Esophagus squamous epithelium (tissue), 4 donors: Measurements from ENCODE around the gene CFAP299.

ENCODE experiments used
- CTCF ChIP-seq, 6 experiments: fragments of 450-650 bp in 4 of 6; fragments of 200-600 bp in 2 of 6; sonication (generic) in 2 of 6; IDR thresholded peaks; one replicate each; pipeline ENCODE4 v1.5.1; 2016 to 2019; ENCODE audit warnings: antibody characterized with exemption in 6 of 6, mild to moderate bottlenecking in 4 of 6, moderate library complexity in 4 of 6
- POLR2A ChIP-seq, 4 donors: fragments of 450-650 bp; IDR thresholded peaks; one replicate each; pipeline ENCODE4 v1.6.1; 2017; ENCODE audit warnings: antibody characterized with exemption in 4 of 4, mild to moderate bottlenecking in 4 of 4, moderate library complexity in 3 of 4

GRCh38 chr4:80990851-80991250 lies 655.3 kb downstream of the CFAP299 start:
- TF ChIP-seq CTCF (IDR thresholded peaks at IDR 0.05): no peak
- TF ChIP-seq POLR2A (IDR thresholded peaks at IDR 0.05): no peak
